ENCODE measurements around the gene EPC1. TPM values are rescaled to one million over a fixed set of nuclear protein-coding genes. Genes with fewer than 3 reads are reported as not detected.

The EPC1 gene
- total and polyA plus RNA-seq, 9 of the 15 experiments (the other 6 are each of a cell fraction or from before 2014, with no cell fraction given): 7.0 to 43.6 (median 16.1) TPM

DNA sequence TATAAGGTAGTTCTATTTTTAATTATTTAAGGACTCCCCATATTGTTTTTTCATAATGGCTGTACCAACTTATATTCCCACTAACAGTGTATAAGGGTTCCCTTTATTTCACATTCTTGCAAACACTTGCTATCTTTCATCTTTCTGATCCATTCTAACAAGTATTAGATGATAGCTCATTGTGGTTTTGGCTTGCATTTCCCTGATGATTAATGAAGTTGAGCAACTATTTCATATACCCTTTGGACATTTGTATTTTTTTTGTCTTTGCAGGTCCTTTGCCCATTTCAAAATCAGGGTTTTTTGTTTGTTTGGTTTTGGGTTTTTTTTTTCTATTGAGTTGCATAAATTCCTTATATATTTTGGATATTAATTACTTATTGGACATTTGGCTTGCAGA is 107.2 kb downstream of the EPC1 start (continued):
- TF ChIP-seq, protein P1, sequence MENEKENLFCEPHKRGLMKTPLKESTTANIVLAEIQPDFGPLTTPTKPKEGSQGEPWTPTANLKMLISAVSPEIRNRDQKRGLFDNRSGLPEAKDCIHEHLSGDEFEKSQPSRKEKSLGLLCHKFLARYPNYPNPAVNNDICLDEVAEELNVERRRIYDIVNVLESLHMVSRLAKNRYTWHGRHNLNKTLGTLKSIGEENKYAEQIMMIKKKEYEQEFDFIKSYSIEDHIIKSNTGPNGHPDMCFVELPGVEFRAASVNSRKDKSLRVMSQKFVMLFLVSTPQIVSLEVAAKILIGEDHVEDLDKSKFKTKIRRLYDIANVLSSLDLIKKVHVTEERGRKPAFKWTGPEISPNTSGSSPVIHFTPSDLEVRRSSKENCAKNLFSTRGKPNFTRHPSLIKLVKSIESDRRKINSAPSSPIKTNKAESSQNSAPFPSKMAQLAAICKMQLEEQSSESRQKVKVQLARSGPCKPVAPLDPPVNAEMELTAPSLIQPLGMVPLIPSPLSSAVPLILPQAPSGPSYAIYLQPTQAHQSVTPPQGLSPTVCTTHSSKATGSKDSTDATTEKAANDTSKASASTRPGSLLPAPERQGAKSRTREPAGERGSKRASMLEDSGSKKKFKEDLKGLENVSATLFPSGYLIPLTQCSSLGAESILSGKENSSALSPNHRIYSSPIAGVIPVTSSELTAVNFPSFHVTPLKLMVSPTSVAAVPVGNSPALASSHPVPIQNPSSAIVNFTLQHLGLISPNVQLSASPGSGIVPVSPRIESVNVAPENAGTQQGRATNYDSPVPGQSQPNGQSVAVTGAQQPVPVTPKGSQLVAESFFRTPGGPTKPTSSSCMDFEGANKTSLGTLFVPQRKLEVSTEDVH (IDR thresholded peaks at IDR 0.05; ENCODE audit: low read depth, partially characterized antibody): no peak
- TF ChIP-seq MAFF (IDR thresholded peaks at IDR 0.05; ENCODE audit: low read length) (no peak), ZNF79 (CRISPR knock-in tag; IDR thresholded peaks at IDR 0.05; ENCODE audit: low read depth) (no peak), MCM7 (IDR thresholded peaks at IDR 0.05) (no peak)

DNA sequence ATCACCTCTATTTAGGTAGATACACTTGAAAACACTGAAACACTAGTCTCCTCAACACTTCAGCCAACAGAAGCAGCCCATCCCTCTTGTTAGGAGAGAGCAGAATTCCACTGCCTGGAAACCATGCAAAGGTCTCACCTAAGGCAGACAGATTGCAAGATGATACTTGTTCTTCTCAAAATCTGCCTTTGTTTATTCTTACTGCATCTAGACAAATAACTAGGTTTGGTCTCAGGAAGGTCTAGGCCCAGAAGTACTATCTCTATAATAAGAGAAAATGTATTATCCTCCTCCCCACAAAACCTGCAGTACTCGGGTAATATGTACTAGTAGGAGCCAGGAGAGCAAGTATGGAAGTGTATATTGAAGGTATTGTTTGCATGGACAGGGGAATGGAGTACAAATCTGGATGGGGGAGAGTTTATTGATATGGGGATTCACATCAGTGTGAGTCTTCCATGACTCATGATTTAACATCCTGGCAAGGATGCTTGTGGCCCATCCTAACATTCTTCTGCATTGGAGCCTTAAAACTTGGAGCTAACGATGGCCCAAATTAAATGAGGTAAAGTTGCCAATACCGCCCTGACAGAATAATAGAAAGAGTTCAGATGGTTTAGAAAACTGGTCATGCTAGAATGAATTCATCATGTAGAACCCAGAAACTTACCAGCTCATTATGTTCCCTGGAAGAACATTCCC is 109.2 kb downstream of the EPC1 start:
- Histone ChIP-seq H4K20me1 (replicated peaks; ENCODE audit: control insufficient read depth, insufficient read depth, low read length) (no peaks in the 10 kb centered on the region), H3K9me3 (replicated peaks; ENCODE audit: control insufficient read depth, insufficient read depth, low read depth, low read length) (no peaks in the 10 kb centered on the region), H3K36me3 (ENCODE audit: control insufficient read depth, insufficient read depth, low read length) (no peaks in the 10 kb centered on the region), H2AFZ (ENCODE audit: low read depth, low read length) (no peak overlapping the region), H3K4me1 (replicated peaks in 1 of 2; ENCODE audit: control insufficient read depth in 2 of 2, insufficient read depth in 2 of 2, low read length in 2 of 2) (no peaks in the 10 kb centered on the region), H3K9ac (ENCODE audit: insufficient read depth in 1 of 2, low read depth in 2 of 2, low read length in 2 of 2) (no peak overlapping the region), H3K27ac (ENCODE audit: extremely low read depth, low read depth, low read length) (no peak overlapping the region), H3K79me2 (ENCODE audit: control insufficient read depth, insufficient read depth, low read length) (no peaks in the 10 kb centered on the region), H3K4me2 (ENCODE audit: insufficient read depth, low read length) (no peak overlapping the region), H3K4me3 (no peak overlapping the region), H3K27me3 (ENCODE audit: control insufficient read depth in 2 of 2, insufficient read depth in 2 of 2, low read length in 2 of 2) (peaks cover 3 to 5% of the 10 kb centered on the region in 2 experiments; a peak in 3 of 5 replicates), H3K9me1 (ENCODE audit: control insufficient read depth, insufficient read depth, low read length) (no peaks in the 10 kb centered on the region)
- WGBS (ENCODE audit: insufficient coverage, low coverage, missing lambda C conversion rate): 5% methylated on average over 3 of the region's 3 CpGs
- CTCF ChIA-PET (ENCODE audit: low intra/inter-chr PET ratio): no interaction called here
- FAIRE-seq: no peak
- no peak for ATAC-seq
- BruUV-seq (replicated peaks): no TSS peak
- intact Hi-C loops (cut with micrococcal nuclease): no loop called here
- POLR2A ChIA-PET: no interaction called here
- no peak for DNase-seq (ENCODE audit: extremely low read depth in 1 of 4, low spot score in 3 of 4)
- in situ Hi-C loops (cut with MboI): no loop called here
- TF ChIP-seq BACH1 (tag; IDR thresholded peaks at IDR 0.05) (no peak), KLF10 (CRISPR knock-in tag; IDR thresholded peaks at IDR 0.05) (no peak), NFYB (IDR thresholded peaks at IDR 0.05; ENCODE audit: extremely low read depth, insufficient read length) (no peak), ZNF143 (CRISPR knock-in tag; IDR thresholded peaks at IDR 0.05) (no peak), HMGN3 (IDR thresholded peaks at IDR 0.05; ENCODE audit: borderline replicate concordance, extremely low read depth, insufficient read length, low read depth, low read length) (no peak), ZFP30 (CRISPR knock-in tag; IDR thresholded peaks at IDR 0.05; ENCODE audit: borderline replicate concordance) (no peak), ZBTB17 (CRISPR knock-in tag; IDR thresholded peaks at IDR 0.05) (no peak), EHMT2 (IDR thresholded peaks at IDR 0.05) (no peak)
- TF ChIP-seq, protein P2, sequence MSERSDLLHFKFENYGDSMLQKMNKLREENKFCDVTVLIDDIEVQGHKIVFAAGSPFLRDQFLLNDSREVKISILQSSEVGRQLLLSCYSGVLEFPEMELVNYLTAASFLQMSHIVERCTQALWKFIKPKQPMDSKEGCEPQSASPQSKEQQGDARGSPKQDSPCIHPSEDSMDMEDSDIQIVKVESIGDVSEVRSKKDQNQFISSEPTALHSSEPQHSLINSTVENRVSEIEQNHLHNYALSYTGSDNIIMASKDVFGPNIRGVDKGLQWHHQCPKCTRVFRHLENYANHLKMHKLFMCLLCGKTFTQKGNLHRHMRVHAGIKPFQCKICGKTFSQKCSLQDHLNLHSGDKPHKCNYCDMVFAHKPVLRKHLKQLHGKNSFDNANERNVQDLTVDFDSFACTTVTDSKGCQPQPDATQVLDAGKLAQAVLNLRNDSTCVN (CRISPR knock-in tag; IDR thresholded peaks at IDR 0.05): no peak
- TF ChIP-seq, protein P3, sequence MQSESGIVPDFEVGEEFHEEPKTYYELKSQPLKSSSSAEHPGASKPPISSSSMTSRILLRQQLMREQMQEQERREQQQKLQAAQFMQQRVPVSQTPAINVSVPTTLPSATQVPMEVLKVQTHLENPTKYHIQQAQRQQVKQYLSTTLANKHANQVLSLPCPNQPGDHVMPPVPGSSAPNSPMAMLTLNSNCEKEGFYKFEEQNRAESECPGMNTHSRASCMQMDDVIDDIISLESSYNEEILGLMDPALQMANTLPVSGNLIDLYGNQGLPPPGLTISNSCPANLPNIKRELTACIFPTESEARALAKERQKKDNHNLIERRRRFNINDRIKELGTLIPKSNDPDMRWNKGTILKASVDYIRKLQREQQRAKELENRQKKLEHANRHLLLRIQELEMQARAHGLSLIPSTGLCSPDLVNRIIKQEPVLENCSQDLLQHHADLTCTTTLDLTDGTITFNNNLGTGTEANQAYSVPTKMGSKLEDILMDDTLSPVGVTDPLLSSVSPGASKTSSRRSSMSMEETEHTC (IDR thresholded peaks at IDR 0.05): no peak
- TF ChIP-seq, protein P4, sequence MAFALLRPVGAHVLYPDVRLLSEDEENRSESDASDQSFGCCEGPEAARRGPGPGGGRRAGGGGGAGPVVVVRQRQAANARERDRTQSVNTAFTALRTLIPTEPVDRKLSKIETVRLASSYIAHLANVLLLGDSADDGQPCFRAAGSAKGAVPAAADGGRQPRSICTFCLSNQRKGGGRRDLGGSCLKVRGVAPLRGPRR (CRISPR knock-in tag; IDR thresholded peaks at IDR 0.05): no peak

All from K562 (cell line).